Caco-2 (cell line): Measurements from ENCODE around the gene TBCCD1. TPM values are rescaled to one million over a fixed set of nuclear protein-coding genes. Genes with fewer than 3 reads are reported as not detected.

Experiments
- BruUV-seq: library from RNA; stranded (reverse); fragments of 400-500 nt; replicated peaks from 2 replicates; lab custom pipeline; 2021; lab: Mats Ljungman, UMichigan
- CTCF ChIA-PET: fragments of 300-600 bp; sonication (Branson Sonifier 250); formaldehyde crosslinking; loops from one replicate; lab custom pipeline; 2022; ENCODE audit warnings: antibody characterized with exemption; lab: Charles Lee
- POLR2A ChIA-PET: fragments of 300-600 bp; sonication (Branson Sonifier 250); formaldehyde crosslinking; loops from one replicate; lab custom pipeline; 2022; ENCODE audit warnings: antibody characterized with exemption; lab: Charles Lee
- DNase-seq, 2 experiments: peaks; one replicate each; pipeline versions ENCODE4 v3.0.0 to v3.0.0-alpha.2; 2020 to 2022
- H3K27me3 ChIP-seq: replicated peaks from 2 replicates; pipeline ENCODE4 v1.6.0; 2011; ENCODE audit warnings: low read length; ENCODE audit not compliant: control insufficient read depth, insufficient read depth
- H3K36me3 ChIP-seq: 2 replicates; pipeline ENCODE4 v1.5.1; 2011; ENCODE audit warnings: low read length; ENCODE audit not compliant: control insufficient read depth, insufficient read depth
- H3K4me1 ChIP-seq: fragments of 250-450 bp; sonication (Bioruptor Pico); 2 replicates; pipeline ENCODE4 v1.5.1; 2020; ENCODE audit warnings: mild to moderate bottlenecking
- H3K4me3 ChIP-seq: 2 replicates; pipeline ENCODE4 v1.5.1; 2011; ENCODE audit warnings: low read depth, mild to moderate bottlenecking, control low read depth, low read length
- H3K9me3 ChIP-seq: fragments of 250-450 bp; sonication (Bioruptor Pico); 2 replicates; pipeline ENCODE4 v1.5.1; 2020; ENCODE audit warnings: mild to moderate bottlenecking, moderate library complexity
- H3K27ac Mint-ChIP-seq: one replicate; pipeline ENCODE4 v1.8.0; 2022; ENCODE audit warnings: mixed read lengths; ENCODE audit not compliant: unreplicated experiment
- H3K27me3 Mint-ChIP-seq: one replicate; pipeline ENCODE4 v1.8.0; 2022; ENCODE audit warnings: mixed read lengths; ENCODE audit not compliant: insufficient read depth, unreplicated experiment
- H3K36me3 Mint-ChIP-seq: one replicate; pipeline ENCODE4 v1.8.0; 2022; ENCODE audit warnings: mild to moderate bottlenecking, mixed read lengths; ENCODE audit not compliant: insufficient read depth, unreplicated experiment
- H3K4me1 Mint-ChIP-seq: one replicate; pipeline ENCODE4 v1.8.0; 2022; ENCODE audit warnings: low read depth, mixed read lengths; ENCODE audit not compliant: unreplicated experiment
- H3K4me3 Mint-ChIP-seq: one replicate; pipeline ENCODE4 v1.8.0; 2022; ENCODE audit warnings: mild to moderate bottlenecking, moderate library complexity, mixed read lengths; ENCODE audit not compliant: unreplicated experiment
- H3K9me3 Mint-ChIP-seq: one replicate; pipeline ENCODE4 v1.8.0; 2022; ENCODE audit warnings: mixed read lengths; ENCODE audit not compliant: unreplicated experiment
- intact Hi-C: fragments of 100-400 bp; cut with micrococcal nuclease; formaldehyde crosslinking; loops from one replicate; pipeline ENCODE4 v1.10.0; 2022; ENCODE audit not compliant: unreplicated experiment
- total RNA-seq: library from RNA; stranded (reverse); gene quantifications from 2 replicates; pipeline ENCODE4 v1.2.3, GENCODE V29; 2022
- TF ChIP-seq, protein P1 (sequence below), 2 experiments: fragments of 200-600 bp in 1 of 2; IDR thresholded peaks; 1 replicate in 1 of 2; 2 replicates in 1 of 2; pipeline versions ENCODE4 v1.5.1 to v1.8.0; 2011 to 2022; ENCODE audit warnings: antibody characterized with exemption in 1 of 2, control low read depth in 1 of 2, inconsistent platforms in 1 of 2, low read depth in 1 of 2, low read length in 1 of 2, mild to moderate bottlenecking in 1 of 2, moderate library complexity in 1 of 2; ENCODE audit not compliant: insufficient read depth in 1 of 2, severe bottlenecking in 1 of 2, unreplicated experiment in 1 of 2

The TBCCD1 gene
- total RNA-seq, 1 experiment from 2014 or later, result 14.7 TPM

GRCh38 chr3:186566772-186567071, 417 bp downstream of the TBCCD1 start:
- intact Hi-C loops, result loop anchor here (1.0 kb wide), 1 partner anchor 15 kb away; no protein-coding TSS in a partner anchor

GRCh38 chr3:186564586-186564985, 2.6 kb downstream of the TBCCD1 start:
- Mint-ChIP-seq H3K27ac (no peak overlapping the region), H3K4me3 (no peak overlapping the region), H3K36me3 (peaks cover 8% of the 10 kb centered on the region), H3K27me3 (no peaks in the 10 kb centered on the region), H3K9me3 (no peaks in the 10 kb centered on the region), H3K4me1 (peaks cover 10% of the 10 kb centered on the region)
- Histone ChIP-seq H3K4me1 (0 out of 2 replicates have a peak, but pooled peaks cover 3% of the 10 kb centered on the region), H3K27me3 (no peaks in the 10 kb centered on the region), H3K9me3 (no peaks in the 10 kb centered on the region), H3K36me3 (peaks cover 1% of the 10 kb centered on the region; the same call in 1 of the 2 replicates), H3K4me3 (no peak overlapping the region)
- intact Hi-C loops, result no loop called here
- BruUV-seq, result no TSS peak
- TF ChIP-seq, protein P1, sequence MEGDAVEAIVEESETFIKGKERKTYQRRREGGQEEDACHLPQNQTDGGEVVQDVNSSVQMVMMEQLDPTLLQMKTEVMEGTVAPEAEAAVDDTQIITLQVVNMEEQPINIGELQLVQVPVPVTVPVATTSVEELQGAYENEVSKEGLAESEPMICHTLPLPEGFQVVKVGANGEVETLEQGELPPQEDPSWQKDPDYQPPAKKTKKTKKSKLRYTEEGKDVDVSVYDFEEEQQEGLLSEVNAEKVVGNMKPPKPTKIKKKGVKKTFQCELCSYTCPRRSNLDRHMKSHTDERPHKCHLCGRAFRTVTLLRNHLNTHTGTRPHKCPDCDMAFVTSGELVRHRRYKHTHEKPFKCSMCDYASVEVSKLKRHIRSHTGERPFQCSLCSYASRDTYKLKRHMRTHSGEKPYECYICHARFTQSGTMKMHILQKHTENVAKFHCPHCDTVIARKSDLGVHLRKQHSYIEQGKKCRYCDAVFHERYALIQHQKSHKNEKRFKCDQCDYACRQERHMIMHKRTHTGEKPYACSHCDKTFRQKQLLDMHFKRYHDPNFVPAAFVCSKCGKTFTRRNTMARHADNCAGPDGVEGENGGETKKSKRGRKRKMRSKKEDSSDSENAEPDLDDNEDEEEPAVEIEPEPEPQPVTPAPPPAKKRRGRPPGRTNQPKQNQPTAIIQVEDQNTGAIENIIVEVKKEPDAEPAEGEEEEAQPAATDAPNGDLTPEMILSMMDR (IDR thresholded peaks at IDR 0.05; ENCODE audit: insufficient read depth in 1 of 2, low read depth in 1 of 2, low read length in 1 of 2, severe bottlenecking in 1 of 2, unreplicated experiment in 1 of 2), result no peak
- POLR2A ChIA-PET, result no interaction called here
- no peak for DNase-seq
- CTCF ChIA-PET, result no interaction called here

More at GRCh38 chr3:186566772-186567071, 417 bp downstream of the TBCCD1 start:
- POLR2A ChIA-PET, result no interaction called here
- Histone ChIP-seq H3K27me3 (no peaks in the 10 kb centered on the region), H3K4me3 (peak overlapping the region; percentile 93), H3K4me1 (0 out of 2 replicates have a peak, but pooled peaks cover 3% of the 10 kb centered on the region), H3K36me3 (peaks cover 1% of the 10 kb centered on the region; the same call in 1 of the 2 replicates), H3K9me3 (no peaks in the 10 kb centered on the region)
- peak overlapping the region; percentile 100 for H3K4me3 Mint-ChIP-seq
- TF ChIP-seq, protein P1 (IDR thresholded peaks at IDR 0.05; ENCODE audit: insufficient read depth in 1 of 2, low read depth in 1 of 2, low read length in 1 of 2, severe bottlenecking in 1 of 2, unreplicated experiment in 1 of 2), result peak in 1 of 2 experiments; percentile 11
- H3K36me3 Mint-ChIP-seq, result peaks cover 19% of the 10 kb centered on the region
- BruUV-seq, result no TSS peak
- H3K27me3 Mint-ChIP-seq, result no peaks in the 10 kb centered on the region
- peak overlapping the region; percentile 82 for H3K27ac Mint-ChIP-seq
- H3K9me3 Mint-ChIP-seq, result no peaks in the 10 kb centered on the region
- CTCF ChIA-PET, result no interaction called here
- H3K4me1 Mint-ChIP-seq, result peaks cover 22% of the 10 kb centered on the region
- no peak for DNase-seq

GRCh38 chr3:186552408-186553031, 14.6 kb downstream of the TBCCD1 start:
- Histone ChIP-seq H3K36me3 (no peaks in the 10 kb centered on the region; the same call in 1 of the 2 replicates), H3K4me3 (no peak overlapping the region), H3K27me3 (no peaks in the 10 kb centered on the region), H3K9me3 (no peaks in the 10 kb centered on the region), H3K4me1 (no peaks in the 10 kb centered on the region)
- H3K36me3 Mint-ChIP-seq, result peaks cover 13% of the 10 kb centered on the region
- ChIA-PET POLR2A (no interaction called here), CTCF (interaction anchor here (0.5 kb wide), 1 partner anchor 449 kb away, joined by 4 read pairs; no protein-coding TSS in a partner anchor)
- DNase-seq, result no peak
- H3K4me1 Mint-ChIP-seq, result no peaks in the 10 kb centered on the region
- no peak overlapping the region for H3K4me3 Mint-ChIP-seq
- intact Hi-C loops, result no loop called here
- TF ChIP-seq, protein P1 (IDR thresholded peaks at IDR 0.05; ENCODE audit: insufficient read depth in 1 of 2, low read depth in 1 of 2, low read length in 1 of 2, severe bottlenecking in 1 of 2, unreplicated experiment in 1 of 2), result no peak
- no TSS peak for BruUV-seq
- H3K27me3 Mint-ChIP-seq, result no peaks in the 10 kb centered on the region
- no peaks in the 10 kb centered on the region for H3K9me3 Mint-ChIP-seq
- H3K27ac Mint-ChIP-seq, result no peak overlapping the region
